Gastrocnemius medialis (tissue), 4 donors: Measurements from ENCODE around the gene TRUB1.

Experiments
- POLR2A ChIP-seq, 2 donors: fragments of 450-650 bp; IDR thresholded peaks; one replicate each; pipeline ENCODE4 v1.6.1; 2017; ENCODE audit warnings: antibody characterized with exemption in 2 of 2, mild to moderate bottlenecking in 2 of 2, moderate library complexity in 2 of 2
- TF ChIP-seq, protein P1 (sequence below), 5 experiments: fragments of 450-650 bp in 3 of 5; fragments of 200-600 bp in 2 of 5; sonication (generic) in 2 of 5; IDR thresholded peaks in 4 of 5; conservative IDR thresholded peaks in 1 of 5; 1 replicate in 4 of 5; 2 replicates in 1 of 5; pipeline ENCODE4 v1.5.1; 2016 to 2019; ENCODE audit warnings: antibody characterized with exemption in 5 of 5, mild to moderate bottlenecking in 3 of 5, moderate library complexity in 3 of 5

- TF ChIP-seq, protein P1, sequence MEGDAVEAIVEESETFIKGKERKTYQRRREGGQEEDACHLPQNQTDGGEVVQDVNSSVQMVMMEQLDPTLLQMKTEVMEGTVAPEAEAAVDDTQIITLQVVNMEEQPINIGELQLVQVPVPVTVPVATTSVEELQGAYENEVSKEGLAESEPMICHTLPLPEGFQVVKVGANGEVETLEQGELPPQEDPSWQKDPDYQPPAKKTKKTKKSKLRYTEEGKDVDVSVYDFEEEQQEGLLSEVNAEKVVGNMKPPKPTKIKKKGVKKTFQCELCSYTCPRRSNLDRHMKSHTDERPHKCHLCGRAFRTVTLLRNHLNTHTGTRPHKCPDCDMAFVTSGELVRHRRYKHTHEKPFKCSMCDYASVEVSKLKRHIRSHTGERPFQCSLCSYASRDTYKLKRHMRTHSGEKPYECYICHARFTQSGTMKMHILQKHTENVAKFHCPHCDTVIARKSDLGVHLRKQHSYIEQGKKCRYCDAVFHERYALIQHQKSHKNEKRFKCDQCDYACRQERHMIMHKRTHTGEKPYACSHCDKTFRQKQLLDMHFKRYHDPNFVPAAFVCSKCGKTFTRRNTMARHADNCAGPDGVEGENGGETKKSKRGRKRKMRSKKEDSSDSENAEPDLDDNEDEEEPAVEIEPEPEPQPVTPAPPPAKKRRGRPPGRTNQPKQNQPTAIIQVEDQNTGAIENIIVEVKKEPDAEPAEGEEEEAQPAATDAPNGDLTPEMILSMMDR (IDR thresholded peaks at IDR 0.05 in 4 of 5, conservative IDR thresholded peaks at IDR 0.05 in 1 of 5) = no peak
- no peak for TF ChIP-seq POLR2A (IDR thresholded peaks at IDR 0.05)
These were observed 58.5 kb downstream of the TRUB1 start for GRCh38 chr10:114996542-114996941.
